Skin epidermis (tissue), 12 donors: ENCODE results near the gene EPS8.
"Not testable (repeated sequence)": the region's sequence is repeated elsewhere in the genome, so short reads cannot be mapped to it uniquely, and the experiment has no call there.

ENCODE experiments used
- H3K27ac ChIP-seq, 21 experiments: fragments of 200-600 bp; sonication (generic) in 11 of 21; one replicate each; pipeline ENCODE4 v1.5.0; 2020; ENCODE audit warnings: mild to moderate bottlenecking in 3 of 21, inconsistent platforms in 2 of 21, moderate library complexity in 2 of 21
- H3K4me3 ChIP-seq, 7 experiments: fragments of 200-600 bp; sonication (generic) in 2 of 7; one replicate each; pipeline ENCODE4 v1.5.0; 2020; ENCODE audit warnings: inconsistent platforms in 2 of 7, mild to moderate bottlenecking in 2 of 7, moderate library complexity in 1 of 7

Gene EPS8

DNA sequence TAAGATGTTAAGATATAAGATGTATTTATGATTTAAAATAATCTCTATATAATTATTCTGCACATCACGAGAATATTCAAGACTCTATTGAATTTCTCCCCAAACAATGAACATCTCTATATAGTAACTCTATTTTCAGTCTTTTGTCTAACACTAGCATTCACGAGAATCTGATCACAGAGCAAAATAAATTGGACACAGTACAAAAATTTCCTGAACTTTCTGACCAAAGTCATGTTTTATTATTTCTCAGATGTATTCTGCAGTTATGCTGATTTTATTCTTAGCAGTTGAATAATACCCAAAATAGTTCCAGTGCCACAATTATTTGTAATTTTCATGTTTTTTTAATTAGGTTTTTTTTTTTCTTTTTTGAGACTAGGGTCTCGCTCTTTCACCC is 19.6 kb downstream of the EPS8 start:
- Histone ChIP-seq H3K27ac (peak overlapping the region in 1 of 21 experiments; percentile 32), H3K4me3 (no peak overlapping the region)

DNA sequence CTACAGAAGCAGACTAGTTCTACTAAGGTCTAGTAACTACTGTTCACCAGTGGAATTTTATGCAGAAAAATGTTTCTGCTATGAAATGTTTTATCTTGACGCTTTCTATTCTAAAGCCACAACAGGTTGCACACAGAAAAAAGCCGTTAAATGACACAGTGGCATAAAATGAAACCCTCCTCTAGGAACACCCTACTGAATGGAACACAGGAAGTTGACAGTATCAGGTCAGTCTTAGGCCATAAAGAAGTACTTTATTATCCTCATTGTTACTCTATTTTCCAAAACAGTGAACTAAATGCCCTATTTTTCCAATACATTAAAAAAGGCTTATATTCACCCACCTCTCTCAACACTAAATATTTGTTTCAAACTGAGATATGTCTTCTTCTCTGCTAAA is 21.9 kb downstream of the EPS8 start:
- no peak overlapping the region for H3K4me3 ChIP-seq
- H3K27ac ChIP-seq = no peak overlapping the region

DNA sequence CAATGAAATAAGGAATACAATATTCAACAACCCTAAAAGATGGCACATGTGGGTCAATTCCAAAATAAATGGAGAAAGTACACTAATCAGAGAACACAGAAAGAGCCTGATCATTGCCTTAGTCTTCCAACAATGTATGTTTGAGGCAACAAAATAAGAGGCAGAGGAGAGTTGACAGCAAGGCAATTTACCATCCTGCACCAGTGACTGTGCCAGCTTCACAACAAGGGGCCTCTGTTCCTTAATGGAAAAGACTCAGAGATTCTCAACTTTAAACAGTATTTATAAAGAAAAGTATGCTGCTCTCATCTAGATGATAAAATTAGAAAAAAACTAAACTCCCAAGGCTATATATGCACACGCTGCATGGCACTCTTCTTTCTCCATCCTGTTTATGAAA is 25.9 kb downstream of the EPS8 start:
- H3K27ac ChIP-seq = no peak overlapping the region
- H3K4me3 ChIP-seq = no peak overlapping the region

DNA sequence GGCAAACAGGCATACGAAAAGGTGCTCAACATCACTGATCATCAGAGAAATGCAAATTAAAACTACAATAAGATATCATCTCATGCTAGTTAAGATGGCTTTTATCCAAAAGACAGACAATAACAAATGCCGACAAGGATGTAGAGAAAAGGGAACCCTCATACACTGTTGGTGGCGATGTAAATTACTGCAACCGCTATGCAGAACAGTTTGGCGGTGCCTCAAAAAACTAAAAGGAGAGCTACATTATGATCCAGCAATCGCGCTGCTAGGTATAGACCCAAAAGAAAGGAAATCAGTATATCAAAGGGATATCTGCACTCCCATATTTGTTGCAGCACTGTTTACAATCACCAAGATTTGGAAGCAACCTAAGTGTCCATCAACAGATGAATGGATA is 27.0 kb downstream of the EPS8 start:
- H3K4me3 ChIP-seq, H3K27ac ChIP-seq: not testable (repeated sequence)

DNA sequence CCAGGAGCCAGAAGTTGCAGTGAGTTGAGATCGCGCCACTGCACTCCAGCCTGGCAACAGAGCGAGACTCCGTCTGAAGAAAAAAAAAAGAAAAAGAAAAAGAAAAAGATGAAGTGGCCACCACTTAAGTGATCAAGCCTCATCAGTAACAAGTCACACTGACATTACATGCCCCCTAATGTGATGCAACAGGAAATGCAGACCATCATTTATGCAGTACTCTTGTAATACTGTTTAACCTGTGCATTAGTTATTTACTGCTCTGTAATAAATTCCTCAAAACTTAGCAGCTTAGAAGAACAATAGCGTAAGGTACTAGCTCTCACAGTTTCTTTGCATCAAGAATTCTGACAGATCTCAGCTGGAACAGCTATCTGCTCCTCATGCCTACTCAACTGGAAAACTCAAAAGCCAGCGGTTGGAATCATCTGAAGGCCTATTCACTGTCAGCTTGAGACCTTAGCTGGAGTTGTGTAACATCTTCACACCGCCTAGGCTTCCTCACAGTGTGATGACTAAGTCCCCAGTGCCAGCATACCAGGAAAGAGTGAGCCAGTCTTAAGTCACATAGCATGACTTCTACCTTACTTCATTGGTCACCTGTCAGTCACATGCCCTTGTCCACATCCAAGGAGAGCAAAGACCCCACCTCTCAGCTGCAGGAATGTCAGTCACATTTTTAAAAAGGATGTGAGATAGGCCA is 31.5 kb downstream of the EPS8 start:
- H3K4me3 ChIP-seq = no peak overlapping the region

DNA sequence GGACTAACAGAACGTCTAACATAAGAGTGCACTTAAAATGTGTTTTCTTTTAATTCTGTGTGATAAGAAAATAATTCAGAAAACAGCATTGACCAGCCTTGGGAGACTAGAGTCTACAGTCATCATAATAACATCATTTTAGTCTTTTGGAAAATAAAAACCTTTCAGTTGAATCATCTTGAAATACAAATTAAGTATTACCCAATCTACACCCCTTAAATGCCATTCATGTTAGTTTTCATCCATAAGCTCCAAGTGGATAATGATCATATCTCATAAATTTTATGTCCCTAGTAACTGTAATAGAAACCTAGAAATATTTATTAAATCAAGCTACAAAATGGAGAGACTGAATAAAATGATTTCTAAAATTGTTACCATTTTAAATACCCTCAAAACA is 32.4 kb downstream of the EPS8 start:
- Histone ChIP-seq H3K4me3 (no peak overlapping the region), H3K27ac (no peak overlapping the region)

More for the DNA sequence above, 31.5 kb downstream of the EPS8 start:
- H3K27ac ChIP-seq = no peak overlapping the region

DNA sequence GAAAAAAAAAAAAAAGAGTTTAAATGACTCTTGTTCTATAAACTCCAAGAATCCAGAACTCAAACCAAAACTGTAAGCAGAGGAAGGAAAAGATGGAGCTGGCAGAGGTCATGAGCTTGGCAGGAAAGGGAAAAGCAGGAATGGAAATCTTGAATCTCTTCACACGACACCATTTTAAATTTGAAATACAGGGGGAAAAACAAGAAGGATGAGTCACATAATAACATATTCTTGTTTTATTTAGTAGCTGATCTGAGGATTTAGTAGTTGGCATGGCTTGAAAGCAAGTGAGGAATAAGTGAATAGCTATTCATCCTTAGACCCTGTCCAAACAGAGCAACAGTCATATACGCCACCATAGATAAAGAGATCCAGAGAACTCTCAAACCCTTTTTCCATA is 35.0 kb downstream of the EPS8 start:
- Histone ChIP-seq H3K4me3 (no peak overlapping the region), H3K27ac (peak overlapping the region in 2 of 21 experiments; percentile 6 to 47)

DNA sequence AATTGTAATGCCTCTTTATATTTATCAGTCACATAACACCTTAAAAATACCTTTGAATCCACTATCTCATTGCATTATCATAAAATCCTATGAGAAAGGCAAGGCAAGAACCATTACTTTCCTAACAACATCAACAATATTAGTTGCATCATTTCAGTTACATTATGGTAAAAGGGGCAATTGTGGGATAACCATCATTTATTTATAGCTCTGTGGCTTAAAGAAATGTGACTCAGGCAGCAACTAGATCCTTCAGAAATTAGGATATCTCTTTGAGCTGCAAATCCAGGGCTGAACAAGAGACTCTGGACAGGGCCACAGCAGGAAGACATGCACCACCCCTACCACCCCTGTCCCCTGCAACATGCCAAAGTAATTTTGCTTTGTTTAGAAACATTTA is 36.4 kb downstream of the EPS8 start:
- Histone ChIP-seq H3K4me3 (no peak overlapping the region), H3K27ac (no peak overlapping the region)

DNA sequence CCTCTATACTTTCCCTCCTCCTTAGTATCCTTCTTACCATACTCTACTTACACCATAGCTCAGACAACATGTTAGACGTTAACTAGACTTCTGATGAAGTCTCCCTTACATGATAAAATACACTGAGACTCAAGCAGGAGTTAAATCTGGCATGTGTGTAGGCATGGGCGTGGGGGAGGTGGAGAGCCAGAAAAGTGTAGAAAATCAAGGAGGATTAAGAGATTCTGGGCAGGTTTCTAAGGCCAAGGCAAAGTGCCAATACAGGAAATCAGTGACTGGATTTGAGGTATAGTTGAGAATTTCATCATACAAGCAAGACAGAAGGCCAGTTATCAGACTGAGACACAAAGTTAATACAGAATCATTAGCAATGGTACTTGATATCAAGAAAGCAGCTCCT is 37.4 kb downstream of the EPS8 start:
- Histone ChIP-seq H3K27ac (no peak overlapping the region), H3K4me3 (no peak overlapping the region)

DNA sequence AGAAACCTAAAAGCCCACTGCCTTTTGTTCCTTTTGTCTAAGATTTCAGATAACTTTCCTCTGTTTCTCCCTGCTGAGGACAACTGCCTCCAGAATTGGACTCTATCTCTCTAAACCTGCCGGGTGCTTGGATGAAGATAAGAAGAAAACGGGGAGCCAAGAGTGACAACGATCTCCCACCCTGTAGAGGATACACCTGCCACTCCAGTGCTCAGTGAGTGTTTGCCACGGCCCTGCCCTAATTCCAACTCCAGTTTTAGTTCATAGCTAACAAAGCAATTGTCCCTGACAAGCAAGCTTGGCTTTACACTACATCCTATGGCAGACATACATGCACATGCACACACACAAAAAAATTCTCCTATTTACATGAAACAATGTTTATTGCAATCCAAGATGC is 39.3 kb downstream of the EPS8 start:
- H3K4me3 ChIP-seq = no peak overlapping the region
- H3K27ac ChIP-seq = no peak overlapping the region

DNA sequence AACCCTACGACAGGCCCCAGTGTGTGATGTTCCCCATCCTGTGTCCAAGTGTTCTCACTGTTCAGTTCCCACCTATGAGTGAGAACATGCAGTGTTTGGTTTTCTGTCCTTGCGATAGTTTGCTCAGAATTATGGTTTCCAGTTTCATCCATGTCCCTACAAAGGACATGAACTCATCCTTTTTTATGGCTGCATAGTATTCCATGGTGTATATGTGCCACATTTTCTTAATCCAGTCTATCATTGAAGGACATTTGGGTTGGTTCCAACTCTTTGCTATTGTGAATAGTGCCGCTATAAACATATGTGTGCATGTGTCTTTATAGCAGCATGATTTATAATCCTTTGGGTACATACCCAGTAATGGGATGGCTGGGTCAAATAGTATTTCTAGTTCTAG is 47.3 kb downstream of the EPS8 start:
- not testable (repeated sequence) for H3K4me3 ChIP-seq, H3K27ac ChIP-seq

DNA sequence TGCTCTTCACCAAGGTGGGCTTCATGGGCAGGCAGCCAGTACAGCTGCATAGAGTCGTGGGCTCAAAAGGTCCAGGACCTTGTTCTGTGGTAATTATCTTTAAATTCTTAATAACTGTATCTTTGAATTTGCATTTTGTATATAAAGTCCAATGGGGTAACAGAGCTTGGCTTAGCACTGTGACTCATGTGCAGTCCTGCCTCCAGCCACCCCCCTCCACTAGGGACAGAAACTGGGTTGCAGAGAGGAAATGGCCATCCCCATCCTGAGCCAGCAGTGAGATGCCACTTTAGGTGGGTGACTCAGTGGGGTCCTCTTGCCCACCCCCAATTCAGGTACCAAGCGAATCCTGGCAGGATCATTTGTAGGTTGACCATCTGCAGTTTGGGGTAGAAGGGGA is 48.1 kb downstream of the EPS8 start:
- H3K4me3 ChIP-seq = no peak overlapping the region
- no peak overlapping the region for H3K27ac ChIP-seq

DNA sequence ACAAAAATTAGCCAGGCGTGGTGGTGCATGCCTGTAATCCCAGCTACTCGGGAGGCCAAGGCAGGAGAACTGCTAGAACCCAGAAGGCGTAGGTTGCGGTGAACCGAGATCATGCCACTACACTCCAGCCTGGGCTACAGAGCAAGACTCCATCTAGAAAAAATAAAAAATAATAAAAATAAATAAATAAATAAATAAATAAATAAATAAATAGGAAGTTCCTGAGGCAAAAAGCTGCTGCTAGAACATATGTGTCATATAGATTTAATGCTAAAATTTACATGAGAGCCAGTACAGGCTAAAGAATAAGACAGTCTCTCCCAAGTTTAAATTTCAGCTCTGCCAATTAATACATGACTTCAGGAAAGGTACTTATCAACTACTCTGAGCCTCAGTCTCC is 48.8 kb downstream of the EPS8 start:
- not testable (repeated sequence) for H3K4me3 ChIP-seq, H3K27ac ChIP-seq

DNA sequence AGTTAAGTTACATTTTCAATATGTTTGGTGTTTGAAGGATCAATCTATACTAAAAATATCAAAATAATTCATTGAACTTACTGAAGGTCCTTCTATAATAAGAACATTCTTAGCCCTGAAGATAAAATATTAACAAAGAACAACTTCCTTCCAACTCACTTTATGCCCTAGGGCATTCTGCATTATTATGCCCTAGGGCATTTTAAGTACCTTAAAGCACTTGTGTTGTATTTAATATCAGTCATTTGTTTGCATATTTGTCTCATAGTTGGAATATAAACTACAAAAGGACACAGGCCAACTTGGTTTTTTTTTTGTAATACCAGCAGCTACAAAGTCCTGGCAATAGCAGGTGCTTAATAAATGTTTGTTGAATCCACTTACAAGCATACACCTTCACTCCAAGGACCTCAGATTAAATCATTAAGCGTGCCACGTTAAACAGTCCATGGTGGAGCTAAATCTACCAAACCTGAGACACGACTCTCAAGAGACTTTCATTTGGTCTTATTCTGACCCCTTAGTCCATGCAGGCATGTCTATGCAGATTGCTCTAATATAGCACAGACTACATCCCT is 50.7 kb downstream of the EPS8 start:
- Histone ChIP-seq H3K4me3 (no peak overlapping the region), H3K27ac (no peak overlapping the region)

DNA sequence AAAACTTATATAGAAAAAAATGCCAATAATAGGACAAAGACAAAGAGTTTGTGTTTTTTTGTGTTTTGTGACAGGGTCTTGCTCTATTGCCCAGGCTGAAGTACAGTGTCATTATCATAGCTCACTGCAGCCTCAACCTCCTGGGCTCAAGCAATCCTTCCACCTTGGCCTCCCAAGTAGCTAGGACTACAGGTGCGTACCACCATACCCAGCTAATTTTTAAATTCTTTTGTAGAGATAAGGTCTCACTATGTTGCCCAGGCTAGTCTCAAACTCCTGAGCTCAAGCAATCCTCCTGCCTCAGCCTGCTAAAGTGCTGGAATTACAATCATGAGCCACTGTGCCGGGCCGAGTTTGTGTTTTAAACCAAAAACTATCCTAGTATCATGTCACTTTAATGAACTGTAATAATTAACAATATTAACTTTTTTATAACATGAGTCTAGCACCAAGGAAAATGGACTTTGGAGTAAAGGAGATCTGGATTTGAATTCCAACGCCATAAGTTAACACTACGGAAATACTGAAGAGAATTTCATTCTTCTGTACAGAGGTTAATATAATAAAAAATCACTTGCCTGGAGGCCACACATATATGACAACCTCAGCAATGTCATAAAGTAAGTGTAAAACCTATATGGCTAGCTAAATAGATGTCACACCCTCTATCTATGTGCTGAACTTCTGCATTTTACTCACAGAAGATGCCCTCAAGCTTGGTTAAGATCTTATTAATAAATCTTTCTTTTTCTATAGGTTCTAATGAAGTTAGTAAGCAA is 53.2 kb downstream of the EPS8 start:
- H3K27ac ChIP-seq = no peak overlapping the region

DNA sequence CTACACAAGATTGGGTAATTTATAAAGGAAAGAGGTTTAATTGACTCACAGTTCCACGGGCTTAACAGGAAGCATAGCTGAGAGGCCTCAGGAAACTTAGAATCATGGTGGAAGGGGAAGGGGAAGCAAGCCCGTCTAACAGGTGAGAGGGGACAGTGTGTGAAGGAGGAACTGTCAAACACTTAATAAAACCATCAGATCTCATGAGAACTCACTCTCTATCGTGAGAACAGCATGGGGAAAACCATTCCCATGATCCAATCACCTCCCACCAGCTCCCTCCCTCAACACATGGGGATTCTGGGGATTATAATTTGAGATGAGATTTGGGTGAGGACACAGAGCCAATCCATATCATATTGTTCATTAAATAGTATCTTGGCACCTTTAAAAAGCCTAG is 56.1 kb downstream of the EPS8 start:
- H3K27ac ChIP-seq = peak overlapping the region in 1 of 21 experiments; percentile 39
- no peak overlapping the region for H3K4me3 ChIP-seq

More for the DNA sequence above, 53.2 kb downstream of the EPS8 start:
- no peak overlapping the region for H3K4me3 ChIP-seq

DNA sequence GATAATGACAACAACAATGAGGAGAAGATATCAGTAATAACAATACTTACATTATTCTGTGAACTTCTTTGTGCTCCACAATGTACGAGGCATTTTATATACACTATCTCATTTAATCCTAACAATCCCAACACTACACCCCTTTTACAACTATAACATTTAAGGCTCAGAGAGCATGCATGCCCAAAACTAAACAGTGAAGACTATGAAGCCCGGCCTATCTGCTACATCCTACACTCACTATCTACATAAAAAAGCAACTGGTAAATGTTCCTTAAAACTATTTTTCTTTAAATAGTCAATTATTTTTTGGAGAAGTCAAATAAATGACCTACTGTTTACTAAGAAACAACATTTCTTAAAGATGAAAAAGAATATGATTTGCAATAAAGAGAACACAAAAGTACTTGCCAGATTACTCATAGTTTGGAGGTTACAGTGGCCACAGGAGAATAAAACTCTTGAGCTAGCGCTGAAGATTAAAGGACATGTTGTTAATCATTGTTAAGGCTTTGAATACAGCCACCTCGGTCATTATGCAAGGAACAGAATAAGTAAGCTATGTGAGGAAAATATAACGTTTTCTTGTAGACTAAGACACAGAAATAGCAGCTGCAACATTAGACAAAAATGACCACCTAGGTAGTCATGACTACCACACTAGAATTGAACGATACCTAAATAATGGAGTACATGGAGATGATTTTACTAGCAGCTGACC is 56.7 kb downstream of the EPS8 start:
- Histone ChIP-seq H3K27ac (no peak overlapping the region), H3K4me3 (no peak overlapping the region)

DNA sequence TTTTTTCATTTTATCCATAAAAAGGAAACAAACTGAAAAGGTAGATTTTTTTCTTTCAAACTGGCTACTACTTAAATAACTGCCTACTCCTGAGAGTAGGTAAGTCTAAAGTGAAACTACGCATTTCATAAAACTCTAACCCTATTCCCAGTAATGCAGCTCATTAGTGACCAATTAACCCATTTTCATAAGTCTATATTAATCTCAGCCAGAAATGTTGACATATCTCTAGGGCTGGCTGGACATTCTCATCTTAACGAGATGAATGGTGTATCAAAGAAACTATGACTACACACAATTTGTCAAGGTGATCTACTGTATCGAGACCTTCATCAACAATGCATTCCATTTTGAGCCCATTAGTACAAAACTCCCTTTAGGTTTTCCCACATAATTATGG is 57.2 kb downstream of the EPS8 start:
- Histone ChIP-seq H3K4me3 (no peak overlapping the region), H3K27ac (no peak overlapping the region)

DNA sequence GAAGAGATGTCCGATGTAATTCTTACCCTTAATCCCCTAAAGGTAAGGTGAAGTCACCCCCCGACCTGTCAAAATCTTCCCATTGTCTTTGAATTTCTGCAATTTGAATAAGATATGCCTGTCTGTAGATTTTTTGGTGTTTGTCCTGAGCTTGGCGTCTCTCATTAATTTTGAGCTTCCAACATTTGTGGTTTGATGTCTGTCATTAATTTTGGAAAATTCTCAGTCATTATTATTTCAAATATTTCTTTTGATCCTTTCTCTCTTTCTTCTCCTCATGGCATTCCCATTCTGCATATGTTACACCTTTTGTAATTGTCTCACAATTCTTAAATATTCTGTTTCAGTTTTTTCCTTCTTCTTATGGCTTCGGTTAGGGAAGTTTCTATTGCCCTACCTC is 60.1 kb downstream of the EPS8 start:
- H3K27ac ChIP-seq = no peak overlapping the region
- no peak overlapping the region for H3K4me3 ChIP-seq

DNA sequence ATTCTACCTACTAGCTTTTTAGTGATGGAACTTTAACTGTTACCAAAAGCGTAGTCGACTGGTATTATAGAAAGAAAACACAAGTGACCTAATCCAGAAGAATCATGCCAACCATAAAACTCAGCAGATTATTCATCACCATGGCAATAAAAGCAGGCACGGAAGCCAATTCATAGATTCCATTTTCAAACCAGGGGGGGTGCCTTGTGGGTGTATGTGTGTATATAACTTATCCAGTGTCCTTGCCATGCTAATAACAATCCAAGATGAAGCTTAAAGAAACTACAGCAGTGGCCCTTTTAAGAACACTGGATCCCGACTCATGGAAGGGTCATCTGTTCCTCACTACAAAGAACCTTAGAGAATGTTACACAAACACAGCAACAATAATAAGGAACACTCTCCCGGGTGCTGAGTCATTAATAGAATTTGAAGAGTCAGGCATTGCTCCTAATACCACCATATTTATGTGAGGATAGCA is 61.0 kb downstream of the EPS8 start:
- Histone ChIP-seq H3K4me3 (no peak overlapping the region), H3K27ac (peak overlapping the region in 5 of 21 experiments; percentile 6 to 38 (median 26))

DNA sequence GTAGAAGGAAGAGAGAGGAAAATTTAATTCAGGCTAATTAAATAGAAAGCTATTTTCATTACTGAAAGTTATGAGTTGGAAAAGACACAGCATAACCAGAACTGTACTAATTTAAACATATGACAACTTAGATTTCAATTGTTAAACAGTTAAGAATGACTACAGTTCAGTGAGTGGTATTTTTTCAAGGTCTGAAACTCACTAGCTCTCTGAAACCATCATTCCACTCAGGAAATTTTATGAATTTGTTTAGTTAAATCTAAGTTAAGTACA is 62.4 kb downstream of the EPS8 start:
- no peak overlapping the region for H3K4me3 ChIP-seq
- H3K27ac ChIP-seq = peak overlapping the region in 3 of 21 experiments; percentile 22 to 52 (median 35)
